HFFc6 (cell line): ENCODE data around the gene IQGAP2. TPM values are rescaled to one million over a fixed set of nuclear protein-coding genes. Genes with fewer than 3 reads are reported as not detected.

Experiments used
- DNase-seq: peaks from one replicate; pipeline ENCODE4 v3.0.0-alpha.2; 2018
- H3K27ac Mint-ChIP-seq: 2 replicates; pipeline ENCODE4 v1.8.0; 2020; ENCODE audit warnings: mild to moderate bottlenecking, mixed read lengths
- H3K27me3 Mint-ChIP-seq: 2 replicates; pipeline ENCODE4 v1.8.0; 2021; ENCODE audit warnings: mild to moderate bottlenecking, moderate library complexity, mixed read lengths; ENCODE audit not compliant: insufficient read depth
- H3K36me3 Mint-ChIP-seq: 2 replicates; pipeline ENCODE4 v1.8.0; 2021; ENCODE audit warnings: low read depth, mixed read lengths
- H3K4me1 Mint-ChIP-seq: 2 replicates; pipeline ENCODE4 v1.8.0; 2020; ENCODE audit warnings: low read depth, mixed read lengths
- H3K4me3 Mint-ChIP-seq: 2 replicates; pipeline ENCODE4 v1.8.0; 2020; ENCODE audit warnings: mild to moderate bottlenecking, moderate library complexity, mixed read lengths
- H3K9me3 Mint-ChIP-seq: 2 replicates; pipeline ENCODE4 v1.8.0; 2020; ENCODE audit warnings: mild to moderate bottlenecking, mixed read lengths
- total RNA-seq, 6 experiments: library from RNA; stranded (reverse); fragmentation: NEBNext Ultra II Directional; extraction: Animal tissue kit (Norgen Biotek cat#: 25700); gene quantifications; 2 replicates in 1 of 6; 3 replicates in 5 of 6; pipeline ENCODE4 v1.2.3, GENCODE V29; 2021
- TF ChIP-seq, protein P1 (sequence below): fragments of 200-600 bp; sonication (generic); IDR thresholded peaks from 2 replicates; pipeline ENCODE4 v1.5.0; 2021; ENCODE audit warnings: antibody characterized with exemption, mild to moderate bottlenecking

IQGAP2 gene
- total RNA-seq, 6 experiments from 2014 or later: 0.09 to 0.47 (median 0.21) TPM; not detected in 1

GRCh38 chr5:76391014-76391413 lies 12.1 kb upstream of the IQGAP2 start:
- Mint-ChIP-seq H3K4me3 (no peak overlapping the region), H3K9me3 (no peaks in the 10 kb centered on the region), H3K4me1 (no peaks in the 10 kb centered on the region), H3K27me3 (peaks cover 19% of the 10 kb centered on the region), H3K27ac (no peak overlapping the region), H3K36me3 (no peaks in the 10 kb centered on the region)
- DNase-seq: no peak
- TF ChIP-seq, protein P1, sequence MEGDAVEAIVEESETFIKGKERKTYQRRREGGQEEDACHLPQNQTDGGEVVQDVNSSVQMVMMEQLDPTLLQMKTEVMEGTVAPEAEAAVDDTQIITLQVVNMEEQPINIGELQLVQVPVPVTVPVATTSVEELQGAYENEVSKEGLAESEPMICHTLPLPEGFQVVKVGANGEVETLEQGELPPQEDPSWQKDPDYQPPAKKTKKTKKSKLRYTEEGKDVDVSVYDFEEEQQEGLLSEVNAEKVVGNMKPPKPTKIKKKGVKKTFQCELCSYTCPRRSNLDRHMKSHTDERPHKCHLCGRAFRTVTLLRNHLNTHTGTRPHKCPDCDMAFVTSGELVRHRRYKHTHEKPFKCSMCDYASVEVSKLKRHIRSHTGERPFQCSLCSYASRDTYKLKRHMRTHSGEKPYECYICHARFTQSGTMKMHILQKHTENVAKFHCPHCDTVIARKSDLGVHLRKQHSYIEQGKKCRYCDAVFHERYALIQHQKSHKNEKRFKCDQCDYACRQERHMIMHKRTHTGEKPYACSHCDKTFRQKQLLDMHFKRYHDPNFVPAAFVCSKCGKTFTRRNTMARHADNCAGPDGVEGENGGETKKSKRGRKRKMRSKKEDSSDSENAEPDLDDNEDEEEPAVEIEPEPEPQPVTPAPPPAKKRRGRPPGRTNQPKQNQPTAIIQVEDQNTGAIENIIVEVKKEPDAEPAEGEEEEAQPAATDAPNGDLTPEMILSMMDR: no peak

GRCh38 chr5:76393035-76393680 lies 9.9 kb upstream of the IQGAP2 start:
- no peak overlapping the region for H3K27ac Mint-ChIP-seq
- no peaks in the 10 kb centered on the region for H3K4me1 Mint-ChIP-seq
- DNase-seq: no peak
- H3K9me3 Mint-ChIP-seq: no peaks in the 10 kb centered on the region
- H3K4me3 Mint-ChIP-seq: no peak overlapping the region
- TF ChIP-seq, protein P1: no peak
- H3K27me3 Mint-ChIP-seq: peaks cover 19% of the 10 kb centered on the region
- no peaks in the 10 kb centered on the region for H3K36me3 Mint-ChIP-seq

DNA sequence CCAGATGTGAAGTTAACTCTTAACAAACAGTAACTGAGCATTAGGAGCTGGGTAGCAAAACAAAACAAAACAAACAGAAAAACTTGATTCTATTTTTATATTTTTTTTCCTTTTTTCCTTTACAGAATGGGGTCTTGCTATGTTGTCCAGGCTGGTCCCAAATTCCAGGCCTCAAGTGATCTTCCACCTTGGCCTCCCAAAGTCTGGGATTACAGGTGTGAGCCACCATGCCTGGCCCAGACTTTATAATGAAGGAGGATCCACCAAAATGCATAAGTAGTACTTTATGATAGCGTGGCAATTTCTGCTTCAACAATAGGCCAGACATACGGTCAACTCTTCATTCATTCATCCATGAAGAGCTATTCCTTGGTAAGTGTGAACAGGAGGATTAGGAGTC lies 5.9 kb upstream of the IQGAP2 start:
- H3K36me3 Mint-ChIP-seq: no peaks in the 10 kb centered on the region
- DNase-seq: no peak
- H3K9me3 Mint-ChIP-seq: no peaks in the 10 kb centered on the region
- peaks cover 27% of the 10 kb centered on the region for H3K27me3 Mint-ChIP-seq
- H3K4me1 Mint-ChIP-seq: peaks cover 1% of the 10 kb centered on the region; the same call in 1 of the 2 replicates
- no peak overlapping the region for H3K27ac Mint-ChIP-seq
- H3K4me3 Mint-ChIP-seq: no peak overlapping the region
- TF ChIP-seq, protein P1: no peak

DNA sequence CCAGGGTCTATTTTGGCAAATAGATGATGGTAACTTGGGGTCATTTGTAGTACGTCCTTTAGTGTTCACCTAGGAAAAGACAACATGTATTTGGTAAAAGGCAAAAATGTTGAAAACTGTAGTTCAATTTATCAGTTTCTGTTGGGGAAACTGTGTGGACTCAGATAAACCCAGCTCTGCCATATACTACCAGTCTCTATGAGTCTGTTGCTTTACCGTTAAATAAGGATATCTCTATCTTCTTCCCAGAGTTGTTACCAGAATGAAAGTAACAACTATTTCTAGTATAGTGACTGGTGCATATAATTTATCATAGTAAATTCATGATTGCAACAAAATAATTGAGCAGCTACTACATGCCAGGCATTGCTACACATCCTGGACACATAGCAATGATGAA lies 3.8 kb upstream of the IQGAP2 start:
- Mint-ChIP-seq H3K27ac (no peak overlapping the region), H3K36me3 (no peaks in the 10 kb centered on the region), H3K4me3 (no peak overlapping the region), H3K27me3 (peaks cover 31% of the 10 kb centered on the region), H3K9me3 (no peaks in the 10 kb centered on the region), H3K4me1 (peaks cover 12% of the 10 kb centered on the region; the same call in 1 of the 2 replicates)
- TF ChIP-seq, protein P1: no peak
- DNase-seq: no peak

GRCh38 chr5:76400466-76400865 lies 2.6 kb upstream of the IQGAP2 start:
- no peaks in the 10 kb centered on the region for H3K9me3 Mint-ChIP-seq
- TF ChIP-seq, protein P1: no peak
- no peak for DNase-seq
- H3K27me3 Mint-ChIP-seq: peaks cover 37% of the 10 kb centered on the region
- no peak overlapping the region for H3K4me3 Mint-ChIP-seq
- no peaks in the 10 kb centered on the region for H3K36me3 Mint-ChIP-seq
- peaks cover 12% of the 10 kb centered on the region; the same call in 1 of the 2 replicates for H3K4me1 Mint-ChIP-seq
- H3K27ac Mint-ChIP-seq: no peak overlapping the region
